ENCODE measurements around the gene NFIA.

Gene NFIA

GRCh38 chr1:61504305-61504704, 421.9 kb downstream of the NFIA start:
- TF ChIP-seq ZNF274 (IDR thresholded peaks at IDR 0.05; ENCODE audit: low read depth, low read length), result no peak
- no peak overlapping the region for H3K4me3 ChIP-seq (ENCODE audit: low read length)

- TF ChIP-seq ZNF274 (IDR thresholded peaks at IDR 0.05; ENCODE audit: low read depth, low read length), result no peak
- no peak overlapping the region for H3K4me3 ChIP-seq (ENCODE audit: low read length)
These were observed 422.6 kb downstream of the NFIA start for GRCh38 chr1:61504852-61505390.

- H3K4me3 ChIP-seq (ENCODE audit: low read length), result no peak overlapping the region
- TF ChIP-seq ZNF274 (IDR thresholded peaks at IDR 0.05; ENCODE audit: low read depth, low read length), result no peak
These were observed 423.9 kb downstream of the NFIA start for GRCh38 chr1:61506236-61506635.

GRCh38 chr1:61506944-61507500, 424.7 kb downstream of the NFIA start:
- TF ChIP-seq ZNF274 (IDR thresholded peaks at IDR 0.05; ENCODE audit: low read depth, low read length), result no peak
- H3K4me3 ChIP-seq (ENCODE audit: low read length), result no peak overlapping the region
